HepG2 (cell line): Measurements from ENCODE around the gene ACADSB. TPM values are rescaled to one million over a fixed set of nuclear protein-coding genes. Genes with fewer than 3 reads are reported as not detected.

Source experiments
- ATAC-seq: fragments of 200-7000 bp; cut with Tn5 transposase; 3 replicates; pipeline ENCODE4 v1.9.1; 2020; ENCODE audit warnings: mild to moderate bottlenecking, moderate library complexity
- BruUV-seq: library from RNA; stranded (reverse); fragments of 400-500 nt; replicated peaks from 2 replicates; lab custom pipeline; 2021; lab: Mats Ljungman, UMichigan
- CTCF ChIA-PET: fragments of 300-600 bp; formaldehyde crosslinking; extraction: SDS; loops from one replicate; lab custom pipeline; 2021; ENCODE audit warnings: low total read pairs, inconsistent platforms, low intra/inter-chr PET ratio; lab: Yijun Ruan, JAX
- POLR2A ChIA-PET: fragments of 350-600 bp; sonication (Branson Sonifier 250); formaldehyde crosslinking; loops from one replicate; lab custom pipeline; 2020; ENCODE audit warnings: antibody characterized with exemption, inconsistent platforms; lab: Yijun Ruan, JAX
- DNase-seq: peaks from one replicate; pipeline ENCODE4 v3.0.0-alpha.2; 2015; ENCODE audit warnings: low spot score
- FAIRE-seq: peaks from 3 replicates; lab custom pipeline; 2011; peaks lifted over from hg19 to GRCh38; lab: Jason Lieb, UNC
- H2AFZ ChIP-seq: one replicate; pipeline ENCODE4 v1.6.1; 2011; ENCODE audit warnings: low read length, inconsistent platforms
- H3K27ac ChIP-seq: fragments of 300-600 bp; 3 replicates; pipeline ENCODE4 v1.8.0; 2011; ENCODE audit warnings: mixed run types, mild to moderate bottlenecking, mixed read lengths, low read length, inconsistent platforms; ENCODE audit not compliant: insufficient read depth; ENCODE audit errors: extremely low read length
- H3K27me3 ChIP-seq, 2 experiments: fragments of 200-600 bp in 1 of 2; 2 replicates in 1 of 2; 3 replicates in 1 of 2; pipeline versions ENCODE4 v1.6.0 to v1.8.0; 2011; ENCODE audit warnings: low read length in 2 of 2, mild to moderate bottlenecking in 2 of 2, moderate library complexity in 2 of 2, inconsistent platforms in 1 of 2; ENCODE audit not compliant: insufficient read depth in 2 of 2, control insufficient read depth in 1 of 2
- H3K36me3 ChIP-seq, 2 experiments: fragments of 200-600 bp in 1 of 2; replicated peaks in 1 of 2; 2 replicates in 1 of 2; 3 replicates in 1 of 2; pipeline versions ENCODE4 v1.5.1 to v1.8.0; 2011; ENCODE audit warnings: low read length in 2 of 2, inconsistent platforms in 1 of 2; ENCODE audit not compliant: insufficient read depth in 2 of 2, control insufficient read depth in 1 of 2
- H3K4me1 ChIP-seq: 2 replicates; pipeline ENCODE4 v1.5.1; 2012; ENCODE audit warnings: low read length, inconsistent platforms; ENCODE audit not compliant: insufficient read depth
- H3K4me2 ChIP-seq: 2 replicates; pipeline ENCODE4 v1.6.0; 2011; ENCODE audit warnings: low read depth, low read length, inconsistent platforms
- H3K4me3 ChIP-seq, 3 experiments: fragments of 200-600 bp in 1 of 3; sonication (generic), shearing (Covaris generic) in 1 of 3; replicated peaks in 1 of 3; 2 replicates each; pipeline ENCODE4 v1.5.1; 2011 to 2016; ENCODE audit warnings: low read length in 3 of 3, inconsistent platforms in 2 of 3, low read depth in 2 of 3, mild to moderate bottlenecking in 2 of 3, control low read depth in 1 of 3, mixed read lengths in 1 of 3; ENCODE audit not compliant: insufficient read depth in 1 of 3
- H3K79me2 ChIP-seq: one replicate; pipeline ENCODE4 v1.6.1; 2011; ENCODE audit warnings: low read length, inconsistent platforms; ENCODE audit not compliant: insufficient read depth
- H3K9ac ChIP-seq: 2 replicates; pipeline ENCODE4 v1.6.0; 2011; ENCODE audit warnings: mild to moderate bottlenecking, low read depth, low read length, inconsistent platforms; ENCODE audit not compliant: insufficient read depth
- H3K9me3 ChIP-seq: 2 replicates; pipeline ENCODE4 v1.5.1; 2012; ENCODE audit warnings: mild to moderate bottlenecking, low read length
- H4K20me1 ChIP-seq: 2 replicates; pipeline ENCODE4 v1.6.0; 2011; ENCODE audit warnings: inconsistent platforms, mild to moderate bottlenecking, low read length, moderate library complexity; ENCODE audit not compliant: insufficient read depth
- CTCF ChIP-seq: sonication (generic); formaldehyde crosslinking; IDR thresholded peaks from 2 replicates; pipeline ENCODE4 v1.5.0; 2020; ENCODE audit warnings: mild to moderate bottlenecking, missing genetic modification reagents, moderate library complexity
- STAG1 ChIP-seq: sonication (generic); formaldehyde crosslinking; IDR thresholded peaks from 2 replicates; pipeline ENCODE4 v1.4.0; 2020; ENCODE audit warnings: missing genetic modification reagents
- ZNF839 ChIP-seq: sonication (generic); formaldehyde crosslinking; IDR thresholded peaks from 2 replicates; pipeline ENCODE4 v1.4.0; 2020; ENCODE audit warnings: missing genetic modification reagents, mild to moderate bottlenecking, borderline replicate concordance
- WGBS: methylation state at CpG from one replicate; pipeline ENCODE4 v1.1.6; 2017; ENCODE audit warnings: low lambda C conversion rate; 5-methylcytosine and 5-hydroxymethylcytosine counted together
- in situ Hi-C: cut with HindIII; loops from 2 replicates; pipeline ENCODE4 v1.10.0; 2017; ENCODE audit warnings: low pct_unique_long_range_greater_than_20kb; ENCODE audit not compliant: extremely low pct_ligation_motif_present
- intact Hi-C: fragments of 100-400 bp; cut with micrococcal nuclease; formaldehyde crosslinking; loops from one replicate; pipeline ENCODE4 v1.10.0; 2022; ENCODE audit not compliant: unreplicated experiment
- polyA plus RNA-seq, 8 experiments: library from polyadenylated mRNA; depleted of rRNA in 3 of 8; stranded (reverse) in 7 of 8; unstranded in 1 of 8; fragments of >200 nt; fragmentation: Illumina TruSeq in 4 of 8; extraction: Trizol in 4 of 8; gene quantifications; 2 replicates each; pipeline versions ENCODE4 v1.2.1 to v1.2.3, GENCODE V29; 2011 to 2016; ENCODE audit warnings: low read depth in 4 of 8, missing spikeins in 1 of 8, mixed read lengths in 1 of 8; ENCODE audit not compliant: insufficient read depth in 1 of 8
- total RNA-seq, 5 experiments: library from RNA; depleted of rRNA; stranded (reverse); fragments of >200 nt; fragmentation: Illumina TruSeq; extraction: Trizol; gene quantifications; 2 replicates each; pipeline ENCODE4 v1.2.3, GENCODE V29; 2016; ENCODE audit warnings: low read depth in 1 of 5

Gene ACADSB
- total and polyA plus RNA-seq, 2 of the 13 experiments (the other 11 are each of a cell fraction or from before 2014, with no cell fraction given): 80.0 to 87.6 TPM

- no peak for FAIRE-seq
Observed at GRCh38 chr10:123044391-123044790, 35.6 kb downstream of the ACADSB start.

More at GRCh38 chr10:123044391-123044790, 35.6 kb downstream of the ACADSB start:
- H3K79me2 ChIP-seq: no peaks in the 10 kb centered on the region
- no peaks in the 10 kb centered on the region for H3K9me3 ChIP-seq
- TF ChIP-seq STAG1 (CRISPR knock-in tag): peak; percentile 41
- no peak for TF ChIP-seq ZNF839 (CRISPR knock-in tag)
- TF ChIP-seq CTCF (CRISPR knock-in tag): 0 out of 2 replicates have a peak, but pooled peaks have one; percentile 19
- H3K4me3 ChIP-seq: no peak overlapping the region
- H3K4me2 ChIP-seq: no peak overlapping the region
- 98% methylated on average over 2 of the region's 2 CpGs for WGBS
- in situ Hi-C loops (loop anchor here (10.0 kb wide), 2 partner anchors 340 to 520 kb away; no protein-coding TSS in a partner anchor), intact Hi-C loops (loop anchor here (5.0 kb wide), 1 partner anchor 338 kb away; no protein-coding TSS in a partner anchor)
- ChIA-PET CTCF (interaction anchor here (2.0 kb wide), 1 partner anchor 515 kb away, joined by 15 read pairs; no protein-coding TSS in a partner anchor), POLR2A (no interaction called here)
- H4K20me1 ChIP-seq: no peaks in the 10 kb centered on the region
- ATAC-seq: no peak
- no TSS peak for BruUV-seq
- no peak overlapping the region for H3K27ac ChIP-seq
- H3K4me1 ChIP-seq: peaks cover 9% of the 10 kb centered on the region
- no peak for DNase-seq
- H3K27me3 ChIP-seq: no peaks in the 10 kb centered on the region
- no peak overlapping the region for H2AFZ ChIP-seq
- no peak overlapping the region for H3K9ac ChIP-seq
- H3K36me3 ChIP-seq: peaks cover 22 to 58% of the 10 kb centered on the region in 2 experiments
